B cell (primary cell): Measurements from ENCODE around the gene FOXO3.

Experiments
- EZH2 ChIP-seq: IDR thresholded peaks from 2 replicates; pipeline ENCODE4 v1.6.1; 2012; ENCODE audit warnings: borderline replicate concordance, low read depth, mild to moderate bottlenecking, moderate library complexity, low read length; ENCODE audit not compliant: insufficient read depth, poor library complexity, severe bottlenecking
- TF ChIP-seq, protein P1 (sequence below): fragments of 200-600 bp; IDR thresholded peaks from one replicate; pipeline ENCODE4 v1.8.0; 2022; ENCODE audit warnings: antibody characterized with exemption, mild to moderate bottlenecking

GRCh38 chr6:108612852-108613251, 52.1 kb downstream of the FOXO3 start:
- TF ChIP-seq, protein P1, sequence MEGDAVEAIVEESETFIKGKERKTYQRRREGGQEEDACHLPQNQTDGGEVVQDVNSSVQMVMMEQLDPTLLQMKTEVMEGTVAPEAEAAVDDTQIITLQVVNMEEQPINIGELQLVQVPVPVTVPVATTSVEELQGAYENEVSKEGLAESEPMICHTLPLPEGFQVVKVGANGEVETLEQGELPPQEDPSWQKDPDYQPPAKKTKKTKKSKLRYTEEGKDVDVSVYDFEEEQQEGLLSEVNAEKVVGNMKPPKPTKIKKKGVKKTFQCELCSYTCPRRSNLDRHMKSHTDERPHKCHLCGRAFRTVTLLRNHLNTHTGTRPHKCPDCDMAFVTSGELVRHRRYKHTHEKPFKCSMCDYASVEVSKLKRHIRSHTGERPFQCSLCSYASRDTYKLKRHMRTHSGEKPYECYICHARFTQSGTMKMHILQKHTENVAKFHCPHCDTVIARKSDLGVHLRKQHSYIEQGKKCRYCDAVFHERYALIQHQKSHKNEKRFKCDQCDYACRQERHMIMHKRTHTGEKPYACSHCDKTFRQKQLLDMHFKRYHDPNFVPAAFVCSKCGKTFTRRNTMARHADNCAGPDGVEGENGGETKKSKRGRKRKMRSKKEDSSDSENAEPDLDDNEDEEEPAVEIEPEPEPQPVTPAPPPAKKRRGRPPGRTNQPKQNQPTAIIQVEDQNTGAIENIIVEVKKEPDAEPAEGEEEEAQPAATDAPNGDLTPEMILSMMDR = no peak
- no peak for TF ChIP-seq EZH2
